HEK293 (cell line): Measurements from ENCODE around the gene REC114.

Source experiments
- KLF16 ChIP-seq: fragments of 450-650 bp; formaldehyde crosslinking; IDR thresholded peaks from 2 replicates; pipeline ENCODE4 v1.5.1; 2017; ENCODE audit warnings: missing biosample characterization, missing genetic modification characterization
- KLF9 ChIP-seq: fragments of 450-650 bp; formaldehyde crosslinking; IDR thresholded peaks from 2 replicates; pipeline ENCODE4 v1.5.1; 2016; ENCODE audit warnings: missing biosample characterization, missing genetic modification characterization, low read depth
- ZBTB17 ChIP-seq: fragments of 450-650 bp; formaldehyde crosslinking; IDR thresholded peaks from 2 replicates; pipeline ENCODE4 v1.5.1; 2016; ENCODE audit warnings: missing biosample characterization, missing genetic modification characterization
- ZNF211 ChIP-seq: fragments of 450-650 bp; formaldehyde crosslinking; IDR thresholded peaks from 2 replicates; pipeline ENCODE4 v1.5.1; 2016; ENCODE audit warnings: low read depth, missing biosample characterization, missing genetic modification characterization
- ZNF311 ChIP-seq: fragments of 450-650 bp; formaldehyde crosslinking; IDR thresholded peaks from 2 replicates; pipeline ENCODE4 v1.5.1; 2017; ENCODE audit warnings: missing biosample characterization, missing genetic modification characterization, borderline replicate concordance
- TF ChIP-seq, protein P1 (sequence below): fragments of 450-650 bp; formaldehyde crosslinking; IDR thresholded peaks from 2 replicates; pipeline ENCODE4 v1.5.1; 2016; ENCODE audit warnings: missing biosample characterization, missing genetic modification characterization
- TF ChIP-seq, protein P2 (sequence below): IDR thresholded peaks from 2 replicates; pipeline ENCODE4 v1.6.1; 2011; ENCODE audit warnings: mild to moderate bottlenecking, low read depth, low read length, borderline replicate concordance

DNA sequence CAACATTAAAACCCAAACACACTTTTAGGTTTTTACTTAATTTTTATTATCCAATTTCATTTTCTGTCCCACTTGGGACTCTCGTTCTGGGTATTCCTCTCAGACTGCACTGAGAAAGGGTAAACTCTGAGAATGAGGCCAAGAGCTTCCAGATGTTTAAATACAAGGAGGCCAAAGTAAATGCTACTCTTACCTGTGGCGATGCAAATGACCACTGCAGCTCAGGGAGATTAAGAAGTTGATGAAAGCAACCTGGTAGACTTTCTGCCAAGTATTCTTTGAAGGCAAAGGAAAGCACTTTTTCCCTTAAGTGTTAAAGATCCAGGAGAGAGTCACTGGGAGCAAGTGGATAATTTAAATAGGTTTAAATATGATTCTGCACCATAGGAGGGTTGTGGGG, 151.1 kb downstream of the REC114 start:
- TF ChIP-seq KLF9 (tag by site-specific recombination) (no peak), ZNF211 (tag by site-specific recombination) (no peak), ZNF311 (tag by site-specific recombination) (no peak), ZBTB17 (tag by site-specific recombination) (no peak), KLF16 (tag by site-specific recombination) (no peak)
- TF ChIP-seq, protein P1, sequence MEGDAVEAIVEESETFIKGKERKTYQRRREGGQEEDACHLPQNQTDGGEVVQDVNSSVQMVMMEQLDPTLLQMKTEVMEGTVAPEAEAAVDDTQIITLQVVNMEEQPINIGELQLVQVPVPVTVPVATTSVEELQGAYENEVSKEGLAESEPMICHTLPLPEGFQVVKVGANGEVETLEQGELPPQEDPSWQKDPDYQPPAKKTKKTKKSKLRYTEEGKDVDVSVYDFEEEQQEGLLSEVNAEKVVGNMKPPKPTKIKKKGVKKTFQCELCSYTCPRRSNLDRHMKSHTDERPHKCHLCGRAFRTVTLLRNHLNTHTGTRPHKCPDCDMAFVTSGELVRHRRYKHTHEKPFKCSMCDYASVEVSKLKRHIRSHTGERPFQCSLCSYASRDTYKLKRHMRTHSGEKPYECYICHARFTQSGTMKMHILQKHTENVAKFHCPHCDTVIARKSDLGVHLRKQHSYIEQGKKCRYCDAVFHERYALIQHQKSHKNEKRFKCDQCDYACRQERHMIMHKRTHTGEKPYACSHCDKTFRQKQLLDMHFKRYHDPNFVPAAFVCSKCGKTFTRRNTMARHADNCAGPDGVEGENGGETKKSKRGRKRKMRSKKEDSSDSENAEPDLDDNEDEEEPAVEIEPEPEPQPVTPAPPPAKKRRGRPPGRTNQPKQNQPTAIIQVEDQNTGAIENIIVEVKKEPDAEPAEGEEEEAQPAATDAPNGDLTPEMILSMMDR: no peak
- TF ChIP-seq, protein P2, sequence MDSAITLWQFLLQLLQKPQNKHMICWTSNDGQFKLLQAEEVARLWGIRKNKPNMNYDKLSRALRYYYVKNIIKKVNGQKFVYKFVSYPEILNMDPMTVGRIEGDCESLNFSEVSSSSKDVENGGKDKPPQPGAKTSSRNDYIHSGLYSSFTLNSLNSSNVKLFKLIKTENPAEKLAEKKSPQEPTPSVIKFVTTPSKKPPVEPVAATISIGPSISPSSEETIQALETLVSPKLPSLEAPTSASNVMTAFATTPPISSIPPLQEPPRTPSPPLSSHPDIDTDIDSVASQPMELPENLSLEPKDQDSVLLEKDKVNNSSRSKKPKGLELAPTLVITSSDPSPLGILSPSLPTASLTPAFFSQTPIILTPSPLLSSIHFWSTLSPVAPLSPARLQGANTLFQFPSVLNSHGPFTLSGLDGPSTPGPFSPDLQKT: no peak
